SK-N-SH (cell line): Measurements from ENCODE around the gene BPIFB1. TPM values are rescaled to one million over a fixed set of nuclear protein-coding genes. Genes with fewer than 3 reads are reported as not detected.

Experiments
- CTCF ChIA-PET: fragments of 300-600, 350-600 bp; formaldehyde crosslinking; extraction: SDS; loops from one replicate; lab custom pipeline; 2021; lab: Yijun Ruan, JAX
- POLR2A ChIA-PET: fragments of 350-600 bp; sonication (Branson Sonifier 250); formaldehyde crosslinking; extraction: SDS; loops from one replicate; lab custom pipeline; 2020; ENCODE audit warnings: antibody characterized with exemption, inconsistent platforms; lab: Yijun Ruan, JAX
- DNase-seq: peaks from one replicate; pipeline ENCODE4 v3.0.0; 2012
- H2AFZ ChIP-seq: fragments of 200-600 bp; sonication (generic); 2 replicates; pipeline ENCODE4 v1.8.1; 2016; ENCODE audit warnings: antibody characterized with exemption, mild to moderate bottlenecking, low read depth
- H3F3A ChIP-seq: fragments of 200-600 bp; sonication (generic); replicated peaks from 2 replicates; pipeline ENCODE3; 2016; ENCODE audit warnings: antibody characterized with exemption, mild to moderate bottlenecking; ENCODE audit not compliant: insufficient read depth
- H3K27ac ChIP-seq, 2 experiments: fragments of 200-500 bp in 1 of 2; fragments of 200-600 bp in 1 of 2; sonication (Bioruptor generic) in 1 of 2; sonication (generic), shearing (Covaris generic) in 1 of 2; 2 replicates each; pipeline versions ENCODE4 v1.5.1 to v1.6.1; 2014 to 2016; ENCODE audit warnings: low read depth in 2 of 2, inconsistent platforms in 1 of 2, low read length in 1 of 2, mild to moderate bottlenecking in 1 of 2, mixed read lengths in 1 of 2
- H3K27me3 ChIP-seq: fragments of 200-600 bp; sonication (generic), shearing (Covaris generic); 2 replicates; pipeline ENCODE4 v1.6.1; 2016; ENCODE audit warnings: mixed run types; ENCODE audit not compliant: insufficient read depth
- H3K36me3 ChIP-seq, 2 experiments: fragments of 200-500 bp in 1 of 2; fragments of 200-600 bp in 1 of 2; sonication (Bioruptor generic) in 1 of 2; sonication (generic) in 1 of 2; replicated peaks in 1 of 2; 2 replicates each; pipeline versions ENCODE3 to v1.5.1; 2014 to 2016; ENCODE audit warnings: low read length in 1 of 2, mild to moderate bottlenecking in 1 of 2; ENCODE audit not compliant: insufficient read depth in 2 of 2, control insufficient read depth in 1 of 2
- H3K4me1 ChIP-seq, 2 experiments: fragments of 200-500 bp in 1 of 2; fragments of 200-600 bp in 1 of 2; sonication (Bioruptor generic) in 1 of 2; sonication (generic), shearing (Covaris generic) in 1 of 2; 2 replicates each; pipeline versions ENCODE4 v1.5.1 to v1.6.1; 2014 to 2016; ENCODE audit warnings: low read depth in 1 of 2, low read length in 1 of 2, mixed run types in 1 of 2; ENCODE audit not compliant: insufficient read depth in 2 of 2, control insufficient read depth in 1 of 2
- H3K4me2 ChIP-seq: fragments of 200-600 bp; sonication (generic), shearing (Covaris generic); 2 replicates; pipeline ENCODE4 v1.6.1; 2017; ENCODE audit warnings: mixed run types
- H3K4me3 ChIP-seq, 2 experiments: fragments of 200-500 bp in 1 of 2; fragments of 200-600 bp in 1 of 2; sonication (Bioruptor generic) in 1 of 2; sonication (generic), shearing (Covaris generic) in 1 of 2; 2 replicates each; pipeline versions ENCODE4 v1.5.1 to v1.8.1; 2014 to 2016; ENCODE audit warnings: low read depth in 2 of 2, inconsistent platforms in 1 of 2, low read length in 1 of 2, mild to moderate bottlenecking in 1 of 2, mixed read lengths in 1 of 2, moderate library complexity in 1 of 2
- H3K79me2 ChIP-seq: fragments of 200-600 bp; sonication (generic); 2 replicates; pipeline ENCODE4 v1.8.1; 2017; ENCODE audit warnings: mild to moderate bottlenecking; ENCODE audit not compliant: insufficient read depth
- H3K9ac ChIP-seq: fragments of 200-600 bp; sonication (generic); 2 replicates; pipeline ENCODE4 v1.6.1; 2017; ENCODE audit warnings: mixed run types
- H3K9me2 ChIP-seq: fragments of 200-600 bp; sonication (generic); 2 replicates; pipeline ENCODE4 v1.6.1; 2017; ENCODE audit warnings: mixed run types
- H3K9me3 ChIP-seq: fragments of 200-600 bp; sonication (generic); 2 replicates; pipeline ENCODE4 v1.6.1; 2017; ENCODE audit warnings: mixed run types, mild to moderate bottlenecking, moderate library complexity
- H4K20me1 ChIP-seq: fragments of 200-600 bp; sonication (generic); 2 replicates; pipeline ENCODE4 v1.6.1; 2017; ENCODE audit warnings: mild to moderate bottlenecking, mixed run types; ENCODE audit not compliant: insufficient read depth
- ELF1 ChIP-seq: IDR thresholded peaks from 2 replicates; pipeline ENCODE4 v1.4.0; 2012
- EZH2phosphoT487 ChIP-seq: fragments of 200-600 bp; sonication (generic); IDR thresholded peaks from 2 replicates; pipeline ENCODE4 v1.6.1; 2017; ENCODE audit warnings: low read depth, mixed run types, mild to moderate bottlenecking, antibody characterized with exemption, moderate library complexity, borderline replicate concordance
- FOXJ3 ChIP-seq: sonication (generic); formaldehyde crosslinking; IDR thresholded peaks from 2 replicates; pipeline ENCODE4 v1.5.1; 2020; ENCODE audit warnings: mild to moderate bottlenecking, missing genetic modification reagents
- JUND ChIP-seq: IDR thresholded peaks from 2 replicates; pipeline ENCODE4 v1.4.0; 2012
- MEF2A ChIP-seq: IDR thresholded peaks from 2 replicates; pipeline ENCODE4 v1.4.0; 2012; ENCODE audit warnings: low read depth, borderline replicate concordance
- POLR2AphosphoS5 ChIP-seq: IDR thresholded peaks from 2 replicates; pipeline ENCODE4 v1.6.1; 2012; ENCODE audit warnings: low read depth, low read length
- RAD21 ChIP-seq: IDR thresholded peaks from 2 replicates; pipeline ENCODE4 v1.6.1; 2012; ENCODE audit warnings: mild to moderate bottlenecking, low read length
- SIN3A ChIP-seq: IDR thresholded peaks from 2 replicates; pipeline ENCODE4 v1.6.1; 2012; ENCODE audit warnings: low read depth, mild to moderate bottlenecking, low read length, moderate library complexity, borderline replicate concordance
- TAF1 ChIP-seq: IDR thresholded peaks from 2 replicates; pipeline ENCODE4 v1.6.1; 2012; ENCODE audit warnings: low read depth, mild to moderate bottlenecking, low read length, moderate library complexity, borderline replicate concordance
- USF1 ChIP-seq: IDR thresholded peaks from 2 replicates; pipeline ENCODE4 v1.4.0; 2012; ENCODE audit warnings: low read depth, borderline replicate concordance
- ZBTB33 ChIP-seq: IDR thresholded peaks from 2 replicates; pipeline ENCODE4 v1.4.0; 2012; ENCODE audit warnings: low read depth, borderline replicate concordance
- WGBS: methylation state at CpG from one replicate; pipeline ENCODE4 v1.1.6; 2017; ENCODE audit warnings: low lambda C conversion rate; 5-methylcytosine and 5-hydroxymethylcytosine counted together
- polyA plus RNA-seq, 3 experiments: library from polyadenylated mRNA; depleted of rRNA; stranded (reverse); fragments of >200 nt; gene quantifications; 2 replicates each; pipeline ENCODE4 v1.2.3, GENCODE V29; 2012
- TF ChIP-seq, protein P1 (sequence below): IDR thresholded peaks from 2 replicates; pipeline ENCODE4 v1.4.0; 2012; ENCODE audit warnings: low read depth
- TF ChIP-seq, protein P2 (sequence below): fragments of 200-600 bp; sonication (generic); IDR thresholded peaks from 2 replicates; pipeline ENCODE4 v1.6.1; 2017; ENCODE audit warnings: antibody characterized with exemption, mild to moderate bottlenecking, moderate library complexity

Gene BPIFB1
- polyA plus RNA-seq, 1 of the 3 experiments (the other 2 are of a cell fraction): not detected

DNA sequence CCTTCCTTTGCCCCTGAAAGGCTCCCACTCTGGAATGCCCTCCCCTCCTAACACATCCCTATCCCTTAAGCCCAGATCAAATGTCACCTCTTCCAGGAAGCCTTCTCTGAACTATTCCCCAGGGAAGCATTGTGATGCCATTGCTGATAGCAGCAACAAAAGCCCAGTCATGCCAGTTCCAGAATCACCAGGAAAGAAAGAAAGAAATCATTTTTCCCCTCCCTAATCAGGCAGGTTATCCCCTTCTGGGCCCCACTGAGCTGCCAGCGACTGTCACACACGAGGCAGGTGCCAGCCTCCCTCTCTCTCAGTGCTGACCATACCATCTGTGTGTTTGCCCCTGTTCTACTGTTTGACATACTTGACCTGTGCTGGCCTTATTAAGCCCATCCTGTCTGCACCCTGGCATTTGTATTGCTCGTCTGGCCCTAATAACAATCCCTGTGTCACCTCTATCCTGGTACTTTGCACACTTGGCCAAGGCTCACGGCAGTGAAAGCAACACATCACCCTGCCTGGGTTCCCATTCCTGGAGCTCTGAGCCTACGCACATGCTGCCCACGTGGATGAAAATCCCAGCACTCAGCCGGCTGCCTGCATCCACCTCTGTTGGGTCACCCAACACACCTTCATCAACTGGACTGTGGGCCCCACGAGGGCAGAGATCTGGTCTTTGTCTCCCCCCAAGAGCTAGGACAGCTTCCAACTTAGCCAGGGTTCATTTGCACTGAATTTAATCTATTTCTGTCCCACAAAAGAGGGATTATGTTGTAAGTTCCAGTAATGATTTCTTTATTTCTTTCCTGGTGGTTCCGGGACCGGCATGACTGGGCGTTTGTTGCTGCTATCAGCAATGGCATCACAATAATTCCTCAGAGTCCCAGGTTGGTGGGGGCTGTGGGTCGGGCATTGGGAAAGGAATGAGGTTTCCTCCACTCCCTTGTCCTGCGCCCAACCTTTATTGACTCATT, 5.3 kb upstream of the BPIFB1 start:
- 48% methylated on average over 11 of the region's 13 CpGs for WGBS
- Histone ChIP-seq H4K20me1 (no peaks in the 10 kb centered on the region), H3K27me3 (no peaks in the 10 kb centered on the region; the same call in 1 of the 2 replicates), H2AFZ (no peak overlapping the region), H3K27ac (no peak overlapping the region), H3K9ac (no peak overlapping the region), H3K4me2 (no peak overlapping the region), H3K79me2 (no peaks in the 10 kb centered on the region), H3K36me3 (no peaks in the 10 kb centered on the region), H3K9me3 (no peaks in the 10 kb centered on the region), H3K4me3 (no peak overlapping the region), H3K9me2 (no peaks in the 10 kb centered on the region), H3F3A (no peaks in the 10 kb centered on the region), H3K4me1 (peaks cover 0 to 12% of the 10 kb centered on the region in 2 experiments; a peak in 1 of 4 replicates)
- POLR2A ChIA-PET: no interaction called here
- DNase-seq: no peak
- TF ChIP-seq, protein P1, sequence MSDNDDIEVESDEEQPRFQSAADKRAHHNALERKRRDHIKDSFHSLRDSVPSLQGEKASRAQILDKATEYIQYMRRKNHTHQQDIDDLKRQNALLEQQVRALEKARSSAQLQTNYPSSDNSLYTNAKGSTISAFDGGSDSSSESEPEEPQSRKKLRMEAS: no peak
- TF ChIP-seq POLR2AphosphoS5: no peak
- TF ChIP-seq RAD21: no peak
- TF ChIP-seq ZBTB33: no peak
- TF ChIP-seq, protein P2, sequence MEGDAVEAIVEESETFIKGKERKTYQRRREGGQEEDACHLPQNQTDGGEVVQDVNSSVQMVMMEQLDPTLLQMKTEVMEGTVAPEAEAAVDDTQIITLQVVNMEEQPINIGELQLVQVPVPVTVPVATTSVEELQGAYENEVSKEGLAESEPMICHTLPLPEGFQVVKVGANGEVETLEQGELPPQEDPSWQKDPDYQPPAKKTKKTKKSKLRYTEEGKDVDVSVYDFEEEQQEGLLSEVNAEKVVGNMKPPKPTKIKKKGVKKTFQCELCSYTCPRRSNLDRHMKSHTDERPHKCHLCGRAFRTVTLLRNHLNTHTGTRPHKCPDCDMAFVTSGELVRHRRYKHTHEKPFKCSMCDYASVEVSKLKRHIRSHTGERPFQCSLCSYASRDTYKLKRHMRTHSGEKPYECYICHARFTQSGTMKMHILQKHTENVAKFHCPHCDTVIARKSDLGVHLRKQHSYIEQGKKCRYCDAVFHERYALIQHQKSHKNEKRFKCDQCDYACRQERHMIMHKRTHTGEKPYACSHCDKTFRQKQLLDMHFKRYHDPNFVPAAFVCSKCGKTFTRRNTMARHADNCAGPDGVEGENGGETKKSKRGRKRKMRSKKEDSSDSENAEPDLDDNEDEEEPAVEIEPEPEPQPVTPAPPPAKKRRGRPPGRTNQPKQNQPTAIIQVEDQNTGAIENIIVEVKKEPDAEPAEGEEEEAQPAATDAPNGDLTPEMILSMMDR: no peak
- no peak for TF ChIP-seq SIN3A
- no peak for TF ChIP-seq FOXJ3 (CRISPR knock-in tag)
- TF ChIP-seq USF1: no peak
- no peak for TF ChIP-seq EZH2phosphoT487
- no peak for TF ChIP-seq TAF1
- TF ChIP-seq MEF2A: no peak
- TF ChIP-seq ELF1: no peak
- TF ChIP-seq JUND: no peak
- CTCF ChIA-PET: interaction anchor here (1.3 to 4.1 kb wide), 2 partner anchors 14 to 21 kb away, joined by 5 to 29 read pairs; no protein-coding TSS in a partner anchor
